Pancreas (tissue), 10 donors: ENCODE results near the gene RAB8B. TPM values are rescaled to one million over a fixed set of nuclear protein-coding genes. Genes with fewer than 3 reads are reported as not detected.

Experiments
- ATAC-seq, 4 donors: fragments of 200-7000 bp; cut with Tn5 transposase; one replicate each; pipeline versions ENCODE4 v1.8.0 to v1.9.1; 2020; ENCODE audit warnings: mild to moderate bottlenecking in 4 of 4, moderate library complexity in 4 of 4
- DNase-seq, 6 donors: peaks; one replicate each; pipeline ENCODE4 v3.0.0-alpha.2; 2020
- FAIRE-seq: peaks from 2 replicates; lab custom pipeline; 2012; peaks lifted over from hg19 to GRCh38; lab: Jason Lieb, UNC
- H3K27ac ChIP-seq, 4 donors: fragments of 200-600 bp; sonication (generic); 1 replicate in 3 of 4; 2 replicates in 1 of 4; pipeline versions ENCODE4 v1.5.0 to v1.8.0; 2020
- H3K27me3 ChIP-seq, 4 donors: fragments of 200-600 bp; one replicate each; pipeline ENCODE4 v1.8.0; 2021
- H3K36me3 ChIP-seq, 3 donors: fragments of 200-600 bp; sonication (generic) in 1 of 3; one replicate each; pipeline versions ENCODE4 v1.5.0 to v1.8.0; 2020 to 2021
- H3K4me1 ChIP-seq, 3 donors: fragments of 200-600 bp; one replicate each; pipeline ENCODE4 v1.8.0; 2021
- H3K4me3 ChIP-seq, 4 donors: fragments of 200-600 bp; sonication (generic) in 2 of 4; one replicate each; pipeline versions ENCODE4 v1.5.0 to v1.8.0; 2020 to 2021
- H3K9me3 ChIP-seq, 4 donors: fragments of 200-600 bp; one replicate each; pipeline ENCODE4 v1.8.0; 2021
- WGBS, 2 donors: extraction: QIAGEN DNeasy Blood & Tissue Kit; methylation state at CpG; one replicate each; pipeline ENCODE4 v1.1.7; 2013; 5-methylcytosine and 5-hydroxymethylcytosine counted together
- intact Hi-C, 3 donors: fragments of 100-400 bp; cut with DNase I; formaldehyde crosslinking; loops; one replicate each; pipeline versions ENCODE4 v1.11.1 to v1.14.2; 2022
- polyA plus RNA-seq, 2 donors: library from polyadenylated mRNA; stranded (reverse); fragments of 200-250 nt; gene quantifications; one replicate each; pipeline ENCODE4 v1.2.3, GENCODE V29; 2013
- total RNA-seq, 6 donors: library from RNA; stranded (reverse); fragmentation: NEBNext Ultra II Directional in 4 of 6; extraction: Animal tissue kit (Norgen Biotek cat#: 25700) in 4 of 6; gene quantifications; one replicate each; pipeline versions ENCODE4 v1.2.1 to v1.2.4, GENCODE V29; 2021 to 2023
- TF ChIP-seq, protein P1 (sequence below), 4 donors: fragments of 200-600 bp; sonication (generic) in 3 of 4; IDR thresholded peaks; one replicate each; pipeline versions ENCODE4 v1.5.0 to v1.8.0; 2021; ENCODE audit warnings: antibody characterized with exemption in 4 of 4
- donor health status: healthy with polysubstance abuse.
- donor health status: DM: no; HTN: no; CAD: no; lungs with moderate emphysema.
- donor health status: DM: no; HTN: no; CAD: no.
- donor health status: control.
- donor health status: control.
- donor health status: Bipolar disorder and iron deficiency.
- donor health status: DM: yes; HTN: yes; CAD: no.
- donor health status: DM: no; HTN: no; CAD: no.
- donor health status: DM: no; HTN: no; CAD: no.
- donor health status: DM: yes; HTN: yes; CAD: no.

Gene RAB8B
- total and polyA plus RNA-seq, 8 donors, result 2.0 to 19.2 (median 5.3) TPM

DNA sequence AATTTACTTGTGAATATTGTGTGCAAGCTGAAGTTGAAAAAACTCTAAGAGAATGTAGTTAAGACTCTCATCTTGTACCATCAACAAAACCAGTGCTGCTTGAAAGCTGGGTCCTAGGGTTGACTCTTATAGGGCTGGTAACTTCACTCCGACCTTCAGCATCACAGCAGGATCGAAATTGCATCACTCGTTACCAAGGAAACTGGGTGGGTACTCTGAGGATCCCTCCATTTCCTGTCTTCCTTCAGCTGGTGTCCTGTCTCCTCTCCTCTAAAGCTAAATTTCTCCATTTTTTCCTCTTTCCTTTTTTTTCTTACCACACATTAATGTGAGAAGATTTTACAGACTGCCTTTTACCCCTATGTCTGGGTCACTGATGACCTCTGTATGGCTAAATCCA, 85.0 kb downstream of the RAB8B start:
- WGBS, 2 donors, result 83 to 87% methylated on average over 3 of the region's 3 CpGs
- H3K27ac ChIP-seq, result no peak overlapping the region
- intact Hi-C loops, result no loop called here
- no peaks in the 10 kb centered on the region for H3K9me3 ChIP-seq
- ATAC-seq (no peak), DNase-seq (no peak), FAIRE-seq (no peak)
- no peaks in the 10 kb centered on the region for H3K27me3 ChIP-seq
- H3K4me1 ChIP-seq, result no peaks in the 10 kb centered on the region
- no peak overlapping the region for H3K4me3 ChIP-seq
- no peaks in the 10 kb centered on the region for H3K36me3 ChIP-seq
- TF ChIP-seq, protein P1, sequence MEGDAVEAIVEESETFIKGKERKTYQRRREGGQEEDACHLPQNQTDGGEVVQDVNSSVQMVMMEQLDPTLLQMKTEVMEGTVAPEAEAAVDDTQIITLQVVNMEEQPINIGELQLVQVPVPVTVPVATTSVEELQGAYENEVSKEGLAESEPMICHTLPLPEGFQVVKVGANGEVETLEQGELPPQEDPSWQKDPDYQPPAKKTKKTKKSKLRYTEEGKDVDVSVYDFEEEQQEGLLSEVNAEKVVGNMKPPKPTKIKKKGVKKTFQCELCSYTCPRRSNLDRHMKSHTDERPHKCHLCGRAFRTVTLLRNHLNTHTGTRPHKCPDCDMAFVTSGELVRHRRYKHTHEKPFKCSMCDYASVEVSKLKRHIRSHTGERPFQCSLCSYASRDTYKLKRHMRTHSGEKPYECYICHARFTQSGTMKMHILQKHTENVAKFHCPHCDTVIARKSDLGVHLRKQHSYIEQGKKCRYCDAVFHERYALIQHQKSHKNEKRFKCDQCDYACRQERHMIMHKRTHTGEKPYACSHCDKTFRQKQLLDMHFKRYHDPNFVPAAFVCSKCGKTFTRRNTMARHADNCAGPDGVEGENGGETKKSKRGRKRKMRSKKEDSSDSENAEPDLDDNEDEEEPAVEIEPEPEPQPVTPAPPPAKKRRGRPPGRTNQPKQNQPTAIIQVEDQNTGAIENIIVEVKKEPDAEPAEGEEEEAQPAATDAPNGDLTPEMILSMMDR (IDR thresholded peaks at IDR 0.05), result no peak

DNA sequence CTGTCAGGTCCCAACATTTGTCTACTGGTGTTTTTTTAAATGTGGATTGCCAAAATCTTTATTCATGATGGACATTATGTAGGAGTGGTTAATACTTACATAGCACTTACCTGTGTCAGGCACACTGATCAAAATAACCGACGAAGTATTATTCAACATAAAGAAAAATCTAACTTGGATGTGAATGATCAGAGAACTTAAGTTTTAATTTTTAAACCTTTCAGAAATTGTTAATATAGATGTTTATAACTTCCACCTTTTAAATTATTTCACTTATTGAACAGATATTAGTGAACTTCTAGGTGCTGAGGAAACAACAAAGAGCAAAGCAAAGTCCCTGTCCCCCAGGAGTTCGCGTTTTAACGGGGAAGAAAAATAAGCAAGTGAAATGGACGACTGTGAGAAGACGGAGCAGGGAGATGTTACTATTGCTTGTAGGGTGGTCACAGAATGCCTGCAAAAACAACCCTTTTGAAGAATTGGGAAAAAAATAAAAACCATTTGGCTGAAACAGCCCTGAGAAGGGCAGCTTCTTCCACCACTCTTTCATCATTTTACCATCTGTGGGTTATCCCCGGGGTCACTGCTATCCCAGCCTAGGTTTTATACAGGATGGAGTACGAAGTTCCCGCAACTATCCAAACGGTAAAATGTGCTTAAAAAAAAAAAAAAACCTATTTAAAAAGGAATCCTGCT, 87.1 kb downstream of the RAB8B start:
- peak overlapping the region; percentile 33 to 84 (median 48) for H3K4me3 ChIP-seq
- no peaks in the 10 kb centered on the region for H3K36me3 ChIP-seq
- TF ChIP-seq, protein P1 (IDR thresholded peaks at IDR 0.05), result no peak
- DNase-seq (no peak), FAIRE-seq (no peak), ATAC-seq (peak; percentile 3 to 24 (median 16))
- H3K27me3 ChIP-seq, result no peaks in the 10 kb centered on the region
- WGBS, 2 donors, result 6 to 9% methylated on average over 11 of the region's 11 CpGs
- H3K4me1 ChIP-seq, result no peaks in the 10 kb centered on the region
- H3K27ac ChIP-seq, result peak overlapping the region; percentile 31 to 67 (median 52)
- H3K9me3 ChIP-seq, result no peaks in the 10 kb centered on the region
- intact Hi-C loops, result no loop called here

DNA sequence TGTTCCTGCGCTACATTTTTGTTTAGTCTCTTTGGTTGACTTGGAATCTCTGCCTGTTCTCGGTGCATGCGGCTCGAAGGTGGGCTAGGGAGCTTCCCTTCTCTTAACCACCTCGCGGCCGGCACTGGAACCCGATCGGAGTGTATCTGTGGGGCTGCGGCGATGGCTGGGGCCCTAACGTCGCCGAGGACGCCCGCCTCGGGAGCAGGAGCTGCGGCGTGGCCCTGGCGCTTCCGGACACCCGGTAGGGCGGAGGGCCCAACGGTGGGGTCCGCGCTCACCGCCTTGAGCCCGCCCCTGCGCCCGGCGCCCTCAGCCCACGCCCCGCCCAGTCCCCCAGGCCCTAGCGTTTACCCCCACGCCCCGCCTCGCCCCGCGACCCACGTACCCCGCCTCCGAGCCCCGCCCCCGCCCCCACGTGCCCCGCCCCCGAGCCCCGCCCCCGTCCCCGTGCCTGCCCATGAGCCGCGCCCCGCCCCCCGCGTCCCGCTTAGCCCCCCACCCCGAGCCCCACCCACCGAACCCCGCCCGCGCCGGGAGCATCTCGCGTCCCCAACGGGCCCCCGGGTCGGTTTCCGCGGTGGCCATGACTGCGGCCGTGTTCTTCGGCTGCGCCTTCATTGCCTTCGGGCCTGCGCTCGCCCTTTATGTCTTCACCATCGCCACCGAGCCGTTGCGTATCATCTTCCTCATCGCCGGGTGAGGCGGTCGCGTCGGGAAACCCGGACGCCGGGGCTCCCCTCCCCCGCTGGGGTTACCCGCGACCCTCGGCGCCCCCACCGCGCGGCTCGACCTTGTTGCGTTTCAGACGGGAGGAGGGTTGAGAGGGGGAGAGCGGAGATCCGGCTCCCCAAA, 87.9 kb downstream of the RAB8B start, which contains the start of gene APH1B:
Gene APH1B (plus strand): TSS at position 568 of the 855 bp plus-strand sequence. CDS start 19 bp downstream, at position 587.
- TF ChIP-seq, protein P1 (IDR thresholded peaks at IDR 0.05), result no peak
- intact Hi-C loops, result no loop called here
- ATAC-seq (peak; percentile 87 to 92 (median 91)), FAIRE-seq (no peak), DNase-seq (peak; percentile 81 to 90 (median 87))
- no peaks in the 10 kb centered on the region for H3K4me1 ChIP-seq
- H3K4me3 ChIP-seq, result peak within 1 kb of the TSS; percentile 33 to 84 (median 58)
- H3K27me3 ChIP-seq, result no peaks in the 10 kb centered on the region
- no peaks in the 10 kb centered on the region for H3K36me3 ChIP-seq
- 0 to 2% methylated on average over 72 to 100 of the region's 102 CpGs for WGBS, 2 donors
- no peaks in the 10 kb centered on the region for H3K9me3 ChIP-seq
- peak within 1 kb of the TSS; percentile 38 to 84 (median 62) for H3K27ac ChIP-seq

DNA sequence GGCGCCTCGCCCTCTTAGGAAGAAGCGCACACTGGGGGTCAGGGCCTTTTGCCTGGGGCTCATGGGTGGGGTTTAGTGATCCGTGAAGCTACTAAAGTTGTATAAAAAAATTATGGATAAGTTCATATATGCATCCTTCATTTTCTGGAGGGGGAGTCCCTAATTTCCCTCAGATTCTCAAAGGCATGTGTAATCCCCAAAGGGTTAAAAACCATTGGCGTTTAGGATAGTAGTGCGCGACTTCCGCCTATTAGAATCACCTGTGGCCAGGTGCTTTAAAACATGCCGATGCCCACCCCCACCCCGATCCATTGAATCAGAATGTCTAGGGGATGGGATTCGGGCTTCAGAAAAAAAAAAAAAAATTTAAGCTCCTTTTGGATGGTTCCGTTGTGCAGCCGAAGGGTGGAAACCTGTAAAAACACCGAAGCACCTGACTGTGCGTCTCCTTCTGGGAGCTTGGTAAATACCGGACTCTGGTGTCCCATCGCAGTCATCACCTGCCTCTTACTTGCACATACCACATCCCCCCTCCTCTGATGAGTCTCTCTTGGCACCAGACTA, 88.6 kb downstream of the RAB8B start:
- DNase-seq (no peak), FAIRE-seq (no peak), ATAC-seq (peak; percentile 19 to 26 (median 20))
- intact Hi-C loops, result no loop called here
- 3 to 6% methylated on average over 17 of the region's 17 CpGs for WGBS, 2 donors
- Histone ChIP-seq H3K27ac (peak overlapping the region; percentile 21 to 84 (median 57)), H3K27me3 (no peaks in the 10 kb centered on the region), H3K4me3 (peak overlapping the region; percentile 33 to 84 (median 58)), H3K9me3 (no peaks in the 10 kb centered on the region), H3K36me3 (no peaks in the 10 kb centered on the region), H3K4me1 (no peaks in the 10 kb centered on the region)
- TF ChIP-seq, protein P1 (IDR thresholded peaks at IDR 0.05), result no peak
